Tibial nerve (tissue), 3 donors: Measurements from ENCODE around the gene GPRC5B.

Experiments
- POLR2A ChIP-seq, 2 donors: fragments of 450-650 bp; IDR thresholded peaks; one replicate each; pipeline ENCODE4 v1.6.1; 2017; ENCODE audit warnings: antibody characterized with exemption in 2 of 2, mild to moderate bottlenecking in 2 of 2, moderate library complexity in 2 of 2
- TF ChIP-seq, protein P1 (sequence below), 5 experiments: fragments of 200-600 bp in 3 of 5; fragments of 450-650 bp in 2 of 5; sonication (generic) in 3 of 5; IDR thresholded peaks; one replicate each; pipeline ENCODE4 v1.5.1; 2016 to 2019; ENCODE audit warnings: antibody characterized with exemption in 5 of 5, mild to moderate bottlenecking in 3 of 5, moderate library complexity in 2 of 5

GRCh38 chr16:19898166-19898565 is 13.5 kb upstream of the GPRC5B start:
- TF ChIP-seq, protein P1, sequence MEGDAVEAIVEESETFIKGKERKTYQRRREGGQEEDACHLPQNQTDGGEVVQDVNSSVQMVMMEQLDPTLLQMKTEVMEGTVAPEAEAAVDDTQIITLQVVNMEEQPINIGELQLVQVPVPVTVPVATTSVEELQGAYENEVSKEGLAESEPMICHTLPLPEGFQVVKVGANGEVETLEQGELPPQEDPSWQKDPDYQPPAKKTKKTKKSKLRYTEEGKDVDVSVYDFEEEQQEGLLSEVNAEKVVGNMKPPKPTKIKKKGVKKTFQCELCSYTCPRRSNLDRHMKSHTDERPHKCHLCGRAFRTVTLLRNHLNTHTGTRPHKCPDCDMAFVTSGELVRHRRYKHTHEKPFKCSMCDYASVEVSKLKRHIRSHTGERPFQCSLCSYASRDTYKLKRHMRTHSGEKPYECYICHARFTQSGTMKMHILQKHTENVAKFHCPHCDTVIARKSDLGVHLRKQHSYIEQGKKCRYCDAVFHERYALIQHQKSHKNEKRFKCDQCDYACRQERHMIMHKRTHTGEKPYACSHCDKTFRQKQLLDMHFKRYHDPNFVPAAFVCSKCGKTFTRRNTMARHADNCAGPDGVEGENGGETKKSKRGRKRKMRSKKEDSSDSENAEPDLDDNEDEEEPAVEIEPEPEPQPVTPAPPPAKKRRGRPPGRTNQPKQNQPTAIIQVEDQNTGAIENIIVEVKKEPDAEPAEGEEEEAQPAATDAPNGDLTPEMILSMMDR (IDR thresholded peaks at IDR 0.05): no peak
- no peak for TF ChIP-seq POLR2A (IDR thresholded peaks at IDR 0.05)
